ENCODE results near the gene CELF4. TPM values are rescaled to one million over a fixed set of nuclear protein-coding genes. Genes with fewer than 3 reads are reported as not detected.

Gene CELF4
- total RNA-seq, 2 donors from 2014 or later, result 1.4 TPM; not detected in 1

DNA sequence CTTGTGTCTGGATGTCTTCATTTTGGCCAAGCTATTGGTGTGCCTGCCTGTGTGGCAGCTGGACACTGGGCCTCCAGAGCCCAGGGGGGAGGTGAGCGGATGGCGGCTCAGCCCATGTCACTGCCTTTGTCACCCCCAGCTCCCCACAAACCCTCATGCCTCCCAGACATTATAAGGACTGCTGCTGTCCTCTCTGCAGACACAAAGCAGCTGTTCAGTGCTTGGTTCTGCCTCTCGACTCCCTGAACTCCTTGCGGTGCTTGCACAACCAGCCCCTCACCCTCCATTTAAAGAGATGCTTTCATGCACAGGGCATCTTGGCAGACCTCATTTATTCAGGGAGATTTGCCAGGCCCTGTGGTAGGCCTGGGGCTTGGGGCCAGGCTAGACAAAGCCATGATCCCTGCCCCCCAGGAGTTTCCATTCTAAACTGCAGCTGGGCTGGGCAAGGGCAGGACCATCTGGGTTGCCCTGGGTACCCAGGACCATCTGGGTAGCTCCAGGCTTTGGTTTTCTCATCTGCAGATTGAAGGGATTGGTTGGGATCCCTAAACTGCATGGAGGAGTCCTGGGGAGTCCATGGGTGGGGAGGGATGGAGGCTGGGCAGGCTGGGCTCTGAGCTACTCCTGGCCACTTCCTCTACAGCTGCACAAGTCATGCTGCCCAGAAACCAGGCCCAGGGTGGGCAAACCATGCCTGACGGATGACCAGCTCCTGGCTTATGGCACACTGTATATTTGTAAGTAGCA, 168.5 kb downstream of the CELF4 start:
- Histone ChIP-seq H3K4me3 (no peak overlapping the region), H3K4me1 (no peaks in the 10 kb centered on the region), H3K9ac (ENCODE audit: low read depth in 2 of 2, low read length in 2 of 2) (no peak overlapping the region), H3K27me3 (peaks cover 9% of the 10 kb centered on the region), H3K27ac (no peak overlapping the region), H3K9me3 (no peaks in the 10 kb centered on the region), H3K36me3 (no peaks in the 10 kb centered on the region)
- intact Hi-C loops (cut with DNase I), result no loop called here
- no peak for DNase-seq
- TF ChIP-seq, protein P1, sequence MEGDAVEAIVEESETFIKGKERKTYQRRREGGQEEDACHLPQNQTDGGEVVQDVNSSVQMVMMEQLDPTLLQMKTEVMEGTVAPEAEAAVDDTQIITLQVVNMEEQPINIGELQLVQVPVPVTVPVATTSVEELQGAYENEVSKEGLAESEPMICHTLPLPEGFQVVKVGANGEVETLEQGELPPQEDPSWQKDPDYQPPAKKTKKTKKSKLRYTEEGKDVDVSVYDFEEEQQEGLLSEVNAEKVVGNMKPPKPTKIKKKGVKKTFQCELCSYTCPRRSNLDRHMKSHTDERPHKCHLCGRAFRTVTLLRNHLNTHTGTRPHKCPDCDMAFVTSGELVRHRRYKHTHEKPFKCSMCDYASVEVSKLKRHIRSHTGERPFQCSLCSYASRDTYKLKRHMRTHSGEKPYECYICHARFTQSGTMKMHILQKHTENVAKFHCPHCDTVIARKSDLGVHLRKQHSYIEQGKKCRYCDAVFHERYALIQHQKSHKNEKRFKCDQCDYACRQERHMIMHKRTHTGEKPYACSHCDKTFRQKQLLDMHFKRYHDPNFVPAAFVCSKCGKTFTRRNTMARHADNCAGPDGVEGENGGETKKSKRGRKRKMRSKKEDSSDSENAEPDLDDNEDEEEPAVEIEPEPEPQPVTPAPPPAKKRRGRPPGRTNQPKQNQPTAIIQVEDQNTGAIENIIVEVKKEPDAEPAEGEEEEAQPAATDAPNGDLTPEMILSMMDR (IDR thresholded peaks at IDR 0.05), result no peak

DNA sequence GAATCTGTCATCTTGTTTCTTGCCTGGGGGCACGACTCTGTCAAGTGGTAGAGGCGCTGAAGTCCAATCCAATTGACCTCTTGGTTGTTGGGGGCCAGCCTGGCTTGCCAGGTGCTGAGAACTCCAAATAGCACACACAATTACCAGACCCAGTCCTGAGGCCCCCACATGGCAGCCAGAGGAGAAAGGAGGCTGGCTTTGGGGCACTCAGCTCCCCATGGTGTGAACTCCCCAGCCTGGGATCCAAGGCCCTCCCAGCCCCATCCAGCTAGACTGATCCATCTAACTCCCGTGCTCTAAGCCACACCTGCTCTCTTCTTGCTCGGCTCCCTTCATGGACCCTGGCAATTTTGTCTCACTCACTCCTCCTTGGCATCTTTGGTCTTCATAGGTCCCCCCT, 170.0 kb downstream of the CELF4 start:
- DNase-seq, result no peak
- intact Hi-C loops (cut with DNase I), result no loop called here

DNA sequence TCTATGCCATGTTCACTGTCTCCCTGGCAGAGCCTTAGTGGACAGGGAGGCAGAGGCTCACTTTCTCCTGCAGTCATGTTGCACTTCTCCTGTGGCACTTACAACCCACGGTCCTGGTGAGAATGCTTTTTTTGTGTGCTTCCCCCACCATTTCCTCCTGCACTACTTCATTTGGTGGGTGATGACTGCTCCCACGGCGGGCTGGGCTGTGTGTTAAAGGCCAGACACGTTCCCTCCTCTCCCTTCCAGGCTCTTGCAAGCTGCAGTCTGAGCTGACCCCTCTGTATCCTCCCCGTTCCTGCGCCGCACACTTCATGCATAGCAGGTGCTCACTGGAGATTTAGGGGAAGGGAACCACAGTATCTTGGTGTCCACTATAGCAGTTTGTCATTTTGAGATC, 170.5 kb downstream of the CELF4 start:
- no peak overlapping the region for H3K9ac ChIP-seq (ENCODE audit: low read depth in 2 of 2, low read length in 2 of 2)
- TF ChIP-seq, protein P1 (IDR thresholded peaks at IDR 0.05), result no peak
- no peak overlapping the region for H3K4me3 ChIP-seq
- no peaks in the 10 kb centered on the region for H3K36me3 ChIP-seq
- H3K27me3 ChIP-seq, result peaks cover 9% of the 10 kb centered on the region
- no peak for DNase-seq
- no peaks in the 10 kb centered on the region for H3K9me3 ChIP-seq
- no peak overlapping the region for H3K27ac ChIP-seq
- H3K4me1 ChIP-seq, result no peaks in the 10 kb centered on the region
- intact Hi-C loops (cut with DNase I), result no loop called here

More for the DNA sequence above, 170.0 kb downstream of the CELF4 start:
- Histone ChIP-seq H3K27ac (no peak overlapping the region), H3K4me3 (no peak overlapping the region), H3K36me3 (no peaks in the 10 kb centered on the region), H3K4me1 (no peaks in the 10 kb centered on the region), H3K27me3 (peaks cover 9% of the 10 kb centered on the region), H3K9me3 (no peaks in the 10 kb centered on the region), H3K9ac (ENCODE audit: low read depth in 2 of 2, low read length in 2 of 2) (no peak overlapping the region)
- TF ChIP-seq, protein P1 (IDR thresholded peaks at IDR 0.05), result no peak

DNA sequence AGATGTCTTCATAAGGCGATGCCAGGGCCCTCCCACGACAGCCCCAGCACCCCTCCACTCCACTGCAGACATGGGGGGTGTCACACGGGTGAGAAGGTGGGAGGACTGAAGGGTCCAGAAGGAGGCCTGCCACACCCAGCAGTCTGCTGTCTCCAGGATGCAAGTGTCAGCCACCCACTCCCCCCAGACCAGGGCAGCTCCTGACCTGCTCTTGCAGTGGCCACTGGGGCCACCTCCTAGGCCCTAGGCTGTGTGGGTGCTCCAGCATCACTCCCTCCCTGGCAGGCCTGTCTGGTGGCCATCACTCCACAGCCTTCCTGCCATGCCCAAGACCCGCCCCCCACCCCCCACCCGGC, 171.0 kb downstream of the CELF4 start:
- H3K27me3 ChIP-seq, result peaks cover 9% of the 10 kb centered on the region
- intact Hi-C loops (cut with DNase I), result no loop called here
- H3K27ac ChIP-seq, result no peak overlapping the region
- TF ChIP-seq, protein P1 (IDR thresholded peaks at IDR 0.05), result no peak
- no peaks in the 10 kb centered on the region for H3K4me1 ChIP-seq
- H3K36me3 ChIP-seq, result no peaks in the 10 kb centered on the region
- no peak for DNase-seq
- H3K4me3 ChIP-seq, result no peak overlapping the region
- H3K9ac ChIP-seq (ENCODE audit: low read depth in 2 of 2, low read length in 2 of 2), result peak overlapping the region in 1 of 2 donors; percentile 43
- no peaks in the 10 kb centered on the region for H3K9me3 ChIP-seq

DNA sequence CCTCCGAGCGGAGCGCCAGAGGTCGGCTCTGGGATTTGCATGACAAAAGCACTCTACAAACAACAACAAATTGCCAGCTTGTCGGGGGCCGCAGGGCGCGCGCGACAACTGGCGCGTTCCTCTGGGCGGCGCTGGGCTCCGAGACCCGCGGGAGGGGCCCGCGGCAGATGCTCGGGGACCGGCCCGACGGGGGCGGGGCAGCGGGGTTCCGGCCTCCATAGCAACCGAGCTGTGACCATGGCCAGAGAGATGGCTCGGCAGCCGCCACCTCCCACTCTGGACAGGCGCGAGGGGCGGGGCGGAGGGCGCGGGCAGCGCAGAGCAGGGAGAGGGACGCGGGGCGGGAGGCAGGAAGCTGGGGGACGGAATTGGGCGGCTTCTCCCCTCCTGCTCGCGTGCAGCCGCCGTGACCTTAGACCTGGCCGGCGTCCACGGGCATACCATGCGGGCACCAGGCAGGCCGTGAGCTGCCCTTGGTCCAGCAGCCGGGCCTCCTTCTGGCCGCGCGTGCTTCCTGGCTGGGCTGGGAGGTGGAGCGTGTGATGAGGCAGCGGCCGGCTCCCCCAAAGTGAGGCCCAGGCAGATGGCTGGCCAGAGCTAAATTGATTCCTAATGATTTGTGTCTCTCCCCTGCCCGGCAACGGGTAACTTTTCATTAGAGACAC, 171.5 kb downstream of the CELF4 start:
- no peaks in the 10 kb centered on the region for H3K36me3 ChIP-seq
- no peaks in the 10 kb centered on the region for H3K9me3 ChIP-seq
- H3K4me1 ChIP-seq, result no peaks in the 10 kb centered on the region
- peak; percentile 51 for DNase-seq
- H3K27me3 ChIP-seq, result peaks cover 9% of the 10 kb centered on the region
- H3K27ac ChIP-seq, result no peak overlapping the region
- intact Hi-C loops (cut with DNase I), result no loop called here
- peak overlapping the region in 1 of 2 donors; percentile 43 for H3K9ac ChIP-seq (ENCODE audit: low read depth in 2 of 2, low read length in 2 of 2)
- TF ChIP-seq, protein P1 (IDR thresholded peaks at IDR 0.05), result no peak
- H3K4me3 ChIP-seq, result peak overlapping the region; percentile 15

Measured in colonic mucosa (tissue), 4 donors.